Fibroblast of pulmonary artery (primary cell): Measurements from ENCODE around the gene RNF223.

Experiments
- DNase-seq: peaks from one replicate; pipeline ENCODE4 v3.0.0-alpha.2; 2010; ENCODE audit warnings: low read depth
- H3K4me3 ChIP-seq: replicated peaks from 2 replicates; pipeline ENCODE4 v1.5.1; 2011; ENCODE audit warnings: low read depth, mild to moderate bottlenecking, control low read depth, low read length, moderate library complexity
- TF ChIP-seq, protein P1 (sequence below): IDR thresholded peaks from 2 replicates; pipeline ENCODE4 v1.5.1; 2011; ENCODE audit warnings: mild to moderate bottlenecking, control low read depth, low read length, inconsistent platforms; ENCODE audit errors: missing control alignments

RNF223 gene

DNA sequence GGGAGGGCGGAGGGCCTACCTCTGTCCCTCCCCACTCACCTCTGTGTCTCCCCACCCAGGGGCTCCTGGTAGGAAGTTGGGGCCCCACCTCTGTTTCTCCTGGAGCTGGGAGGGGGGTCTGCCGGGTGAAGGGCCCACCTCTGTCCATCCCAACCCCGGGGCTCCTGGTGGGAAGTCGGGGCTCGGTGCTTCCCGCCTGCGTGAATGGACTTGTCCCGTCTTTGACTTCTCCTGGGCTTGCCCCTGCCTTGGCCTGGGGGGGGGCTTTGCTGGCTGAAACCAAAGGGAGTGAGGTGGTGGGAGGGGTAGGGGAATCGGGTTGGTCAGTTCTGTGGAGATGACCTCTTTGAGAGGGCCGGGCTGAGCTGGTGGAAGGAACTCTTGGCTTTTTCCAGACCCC is 48.4 kb downstream of the RNF223 start:
- TF ChIP-seq, protein P1, sequence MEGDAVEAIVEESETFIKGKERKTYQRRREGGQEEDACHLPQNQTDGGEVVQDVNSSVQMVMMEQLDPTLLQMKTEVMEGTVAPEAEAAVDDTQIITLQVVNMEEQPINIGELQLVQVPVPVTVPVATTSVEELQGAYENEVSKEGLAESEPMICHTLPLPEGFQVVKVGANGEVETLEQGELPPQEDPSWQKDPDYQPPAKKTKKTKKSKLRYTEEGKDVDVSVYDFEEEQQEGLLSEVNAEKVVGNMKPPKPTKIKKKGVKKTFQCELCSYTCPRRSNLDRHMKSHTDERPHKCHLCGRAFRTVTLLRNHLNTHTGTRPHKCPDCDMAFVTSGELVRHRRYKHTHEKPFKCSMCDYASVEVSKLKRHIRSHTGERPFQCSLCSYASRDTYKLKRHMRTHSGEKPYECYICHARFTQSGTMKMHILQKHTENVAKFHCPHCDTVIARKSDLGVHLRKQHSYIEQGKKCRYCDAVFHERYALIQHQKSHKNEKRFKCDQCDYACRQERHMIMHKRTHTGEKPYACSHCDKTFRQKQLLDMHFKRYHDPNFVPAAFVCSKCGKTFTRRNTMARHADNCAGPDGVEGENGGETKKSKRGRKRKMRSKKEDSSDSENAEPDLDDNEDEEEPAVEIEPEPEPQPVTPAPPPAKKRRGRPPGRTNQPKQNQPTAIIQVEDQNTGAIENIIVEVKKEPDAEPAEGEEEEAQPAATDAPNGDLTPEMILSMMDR, result no peak
- H3K4me3 ChIP-seq, result no peak overlapping the region
- no peak for DNase-seq

DNA sequence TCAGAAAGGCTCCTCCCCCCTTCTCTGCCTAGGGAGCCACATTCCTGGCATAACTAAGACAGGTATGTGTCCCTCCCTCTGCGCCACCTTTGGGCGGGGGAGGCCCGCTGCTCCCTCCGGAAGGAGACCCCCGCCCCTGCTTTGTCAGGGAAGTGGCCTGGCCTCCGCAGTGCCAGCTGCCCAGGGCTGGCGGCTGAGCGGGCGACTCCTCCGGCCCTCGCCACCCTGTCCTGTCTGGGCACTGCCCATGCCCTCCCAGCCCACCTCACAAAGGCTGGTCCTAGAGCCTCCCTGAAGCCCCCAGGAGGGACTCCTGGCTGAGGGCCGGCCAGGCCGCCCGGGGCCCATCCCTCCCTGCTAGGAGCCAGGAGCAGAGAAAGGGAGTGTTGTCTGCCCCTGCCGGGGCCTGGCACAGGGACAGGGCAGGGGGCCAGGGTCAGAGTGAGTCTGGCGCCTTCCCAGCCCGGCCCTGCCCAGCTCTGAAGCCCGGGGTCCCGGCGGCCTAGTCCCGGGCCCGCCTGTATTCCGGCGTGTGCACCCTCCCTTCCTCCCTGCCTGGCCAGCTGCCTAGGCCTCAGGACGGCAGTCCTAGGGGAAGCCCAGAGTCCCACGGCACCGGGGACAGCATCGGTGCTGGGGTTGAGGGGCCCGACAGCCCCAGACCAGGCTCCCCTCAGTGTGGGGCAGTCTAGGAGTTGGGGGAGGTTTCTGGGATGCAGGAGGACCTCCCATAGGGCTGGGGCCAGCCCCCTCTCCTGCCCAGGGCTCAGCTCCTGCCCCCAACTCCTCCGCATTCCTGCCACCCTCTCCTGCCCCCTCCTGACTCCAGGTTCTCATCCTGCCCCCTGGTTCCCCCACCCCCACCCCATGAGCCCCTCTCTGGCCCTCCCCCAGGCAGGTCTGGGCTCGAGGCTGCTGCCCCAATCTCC is 49.1 kb downstream of the RNF223 start:
- H3K4me3 ChIP-seq, result no peak overlapping the region
- TF ChIP-seq, protein P1, result no peak

DNA sequence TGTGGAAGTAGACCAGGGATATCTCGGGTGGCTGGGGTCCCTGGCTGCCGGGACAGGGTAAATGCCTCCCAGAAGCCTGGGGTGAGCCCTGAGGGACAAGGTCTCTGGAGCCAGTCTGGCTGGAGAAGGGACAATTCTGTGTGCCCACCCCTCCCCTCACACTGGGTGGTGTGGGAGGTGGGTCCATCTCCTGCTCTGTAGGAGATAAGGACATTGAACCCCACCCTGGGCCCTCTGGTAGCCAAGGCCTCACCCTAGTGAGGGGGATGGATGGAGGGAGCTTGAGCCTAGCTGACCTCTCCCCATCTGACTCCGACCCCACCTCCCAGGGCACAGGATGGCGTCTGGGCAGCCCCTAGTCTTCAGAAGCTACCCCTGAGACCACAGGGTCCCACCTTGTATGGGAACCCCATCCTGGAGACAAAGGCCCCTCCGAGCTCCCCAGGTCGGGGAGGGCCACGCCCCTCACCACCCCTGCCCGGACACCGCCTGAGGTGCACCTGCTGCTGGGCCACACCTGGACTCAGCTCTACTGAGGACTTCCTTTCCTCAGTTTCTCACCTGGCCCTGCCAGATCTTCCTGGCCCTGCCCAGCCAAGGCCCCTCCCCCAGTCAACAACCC is 49.8 kb downstream of the RNF223 start:
- H3K4me3 ChIP-seq, result no peak overlapping the region
- DNase-seq, result no peak
- TF ChIP-seq, protein P1, result no peak

More for the DNA sequence above, 49.1 kb downstream of the RNF223 start:
- DNase-seq, result peak; percentile 21

DNA sequence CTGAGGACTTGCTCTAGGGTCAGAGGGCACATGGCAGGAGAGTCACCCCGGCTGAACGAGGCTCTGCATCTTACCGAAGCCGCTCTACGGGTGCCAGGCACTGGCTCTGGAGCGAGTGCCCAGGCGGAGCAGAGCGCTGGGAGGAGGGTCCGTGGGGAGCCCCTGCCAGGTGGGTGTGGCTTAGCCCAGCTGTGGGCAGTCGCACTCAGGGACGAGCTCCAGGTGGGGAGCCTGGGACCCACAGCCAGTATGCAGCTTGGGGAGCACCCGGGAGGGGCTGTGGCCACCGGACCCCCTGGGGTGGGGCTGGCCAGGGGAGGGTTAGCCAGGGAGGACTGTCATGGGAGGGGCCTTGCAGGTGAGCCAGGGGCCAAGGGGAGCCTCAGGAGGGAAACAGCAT is 50.4 kb downstream of the RNF223 start:
- TF ChIP-seq, protein P1, result no peak
- DNase-seq, result no peak
- H3K4me3 ChIP-seq, result no peak overlapping the region

DNA sequence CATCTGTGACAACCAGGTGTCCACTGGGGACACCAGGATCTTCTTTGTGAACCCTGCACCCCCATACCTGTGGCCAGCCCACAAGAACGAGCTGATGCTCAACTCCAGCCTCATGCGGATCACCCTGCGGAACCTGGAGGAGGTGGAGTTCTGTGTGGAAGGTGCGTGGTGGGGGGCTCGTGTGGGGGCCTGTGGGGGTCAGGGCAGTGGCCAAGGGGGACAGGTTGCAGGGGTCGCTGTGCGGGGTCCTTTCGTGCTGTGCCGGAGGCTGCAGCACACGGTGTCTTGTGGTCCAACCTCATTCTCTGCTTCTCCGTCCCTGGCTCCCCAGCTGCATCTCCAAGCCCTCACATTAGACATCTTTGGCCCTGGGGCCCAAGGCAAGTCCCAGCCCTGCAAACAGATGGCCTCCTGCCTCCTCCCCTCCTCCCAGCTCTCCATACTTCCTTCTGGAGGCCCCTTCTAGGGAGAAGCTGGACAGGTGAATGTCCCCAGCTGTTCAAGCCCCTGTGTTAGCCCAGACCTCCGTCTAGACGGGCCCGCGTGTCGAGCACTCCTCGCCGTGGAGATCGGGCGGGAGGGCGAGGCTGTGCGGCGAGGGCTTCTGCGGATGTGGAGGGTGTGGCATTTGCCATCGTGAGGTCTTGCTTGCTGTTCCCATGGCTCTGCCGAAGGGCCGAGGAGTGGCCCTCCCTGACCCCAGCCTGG is 51.6 kb downstream of the RNF223 start:
- no peak for DNase-seq
- TF ChIP-seq, protein P1, result no peak
- H3K4me3 ChIP-seq, result no peak overlapping the region

DNA sequence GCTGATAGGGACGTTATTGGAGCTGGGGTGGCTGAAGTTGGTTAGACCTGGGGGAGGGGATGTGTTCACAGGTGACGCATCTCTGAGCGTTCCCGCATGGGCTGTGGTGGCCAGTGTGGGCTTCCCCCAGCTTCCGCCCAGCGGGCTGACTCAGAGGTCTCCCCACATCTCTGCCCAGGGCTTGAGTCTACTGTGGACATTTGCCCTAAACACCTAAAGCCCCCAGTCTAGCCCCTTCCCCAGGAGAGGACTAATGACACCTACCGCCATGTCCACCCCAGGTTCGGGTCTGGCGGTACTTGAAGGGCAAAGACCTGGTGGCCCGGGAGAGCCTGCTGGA is 52.2 kb downstream of the RNF223 start:
- DNase-seq, result no peak

More for the DNA sequence above, 52.2 kb downstream of the RNF223 start:
- H3K4me3 ChIP-seq, result no peak overlapping the region
- TF ChIP-seq, protein P1, result no peak
